Loucy (cell line): Measurements from ENCODE around the gene CDH9.

ENCODE experiments used
- H2AFZ ChIP-seq: fragments of 200-600 bp; sonication (generic); 2 replicates; pipeline ENCODE4 v1.6.0; 2016; ENCODE audit warnings: antibody characterized with exemption, mild to moderate bottlenecking, low read length, moderate library complexity
- H3F3A ChIP-seq: fragments of 200-600 bp; 2 replicates; pipeline ENCODE4 v1.6.0; 2016; ENCODE audit warnings: antibody characterized with exemption, low read depth, mild to moderate bottlenecking
- H3K27me3 ChIP-seq: fragments of 200-600 bp; sonication (generic); 2 replicates; pipeline ENCODE4 v1.6.1; 2014; ENCODE audit warnings: low read length, mild to moderate bottlenecking; ENCODE audit not compliant: insufficient read depth, poor library complexity, severe bottlenecking
- H3K36me3 ChIP-seq: fragments of 200-600 bp; sonication (generic); 2 replicates; pipeline ENCODE4 v1.6.1; 2016; ENCODE audit warnings: low read length; ENCODE audit not compliant: insufficient read depth
- H3K4me1 ChIP-seq: fragments of 200-600 bp; sonication (generic); 2 replicates; pipeline ENCODE4 v1.5.1; 2014; ENCODE audit warnings: low read length, mild to moderate bottlenecking; ENCODE audit not compliant: insufficient read depth, poor library complexity, severe bottlenecking
- H3K4me2 ChIP-seq: fragments of 200-600 bp; sonication (generic); 2 replicates; pipeline ENCODE4 v1.6.0; 2014; ENCODE audit warnings: antibody characterized with exemption, low read length, low read depth, mild to moderate bottlenecking; ENCODE audit not compliant: poor library complexity, severe bottlenecking
- H3K4me3 ChIP-seq: fragments of 200-600 bp; sonication (generic); 2 replicates; pipeline ENCODE4 v1.5.1; 2014; ENCODE audit warnings: low read length, mild to moderate bottlenecking, mixed read lengths; ENCODE audit not compliant: poor library complexity, severe bottlenecking
- H3K79me2 ChIP-seq: fragments of 200-600 bp; sonication (generic); 2 replicates; pipeline ENCODE4 v1.6.1; 2014; ENCODE audit warnings: low read length; ENCODE audit not compliant: insufficient read depth
- H3K9ac ChIP-seq: fragments of 200-600 bp; sonication (generic); 2 replicates; pipeline ENCODE4 v1.6.0; 2014; ENCODE audit warnings: mild to moderate bottlenecking, low read depth, low read length, moderate library complexity; ENCODE audit not compliant: poor library complexity, severe bottlenecking
- H3K9me2 ChIP-seq: fragments of 200-600 bp; sonication (generic); replicated peaks from 2 replicates; pipeline ENCODE4 v1.6.1; 2016; ENCODE audit warnings: low read depth, low read length, mixed read lengths
- H3K9me3 ChIP-seq: fragments of 200-600 bp; sonication (generic); 2 replicates; pipeline ENCODE4 v1.6.1; 2014; ENCODE audit warnings: mild to moderate bottlenecking, antibody characterized with exemption, low read length, low read depth; ENCODE audit not compliant: insufficient read depth
- H4K20me1 ChIP-seq: fragments of 200-600 bp; sonication (generic); 2 replicates; pipeline ENCODE4 v1.6.0; 2014; ENCODE audit warnings: antibody characterized with exemption, low read length, mild to moderate bottlenecking; ENCODE audit not compliant: insufficient read depth, poor library complexity, severe bottlenecking
- CTCF ChIP-seq: fragments of 200-600 bp; sonication (generic); conservative IDR thresholded peaks from 2 replicates; pipeline ENCODE4 v1.5.1; 2014; ENCODE audit warnings: mild to moderate bottlenecking, antibody characterized with exemption, low read length
- EZH2phosphoT487 ChIP-seq: fragments of 200-600 bp; IDR thresholded peaks from 2 replicates; pipeline ENCODE4 v1.6.1; 2018; ENCODE audit warnings: antibody characterized with exemption, mild to moderate bottlenecking, moderate library complexity, borderline replicate concordance

CDH9 gene

GRCh38 chr5:27008604-27009539 lies 29.5 kb downstream of the CDH9 start:
- Histone ChIP-seq H3K27me3 (no peaks in the 10 kb centered on the region), H2AFZ (no peak overlapping the region), H3K4me1 (no peaks in the 10 kb centered on the region), H3K9me3 (no peaks in the 10 kb centered on the region), H3K4me3 (no peak overlapping the region), H3K79me2 (no peaks in the 10 kb centered on the region), H3K36me3 (no peaks in the 10 kb centered on the region), H3K9me2 (no peaks in the 10 kb centered on the region), H4K20me1 (no peaks in the 10 kb centered on the region), H3K9ac (no peak overlapping the region), H3K4me2 (no peak overlapping the region), H3F3A (no peaks in the 10 kb centered on the region)
- TF ChIP-seq CTCF = no peak
- TF ChIP-seq EZH2phosphoT487 = no peak

- H3K27me3 ChIP-seq = no peaks in the 10 kb centered on the region
- no peak overlapping the region for H3K9ac ChIP-seq
- H3K9me3 ChIP-seq = no peaks in the 10 kb centered on the region
- no peaks in the 10 kb centered on the region for H4K20me1 ChIP-seq
- H3K79me2 ChIP-seq = no peaks in the 10 kb centered on the region
- H3K9me2 ChIP-seq = no peaks in the 10 kb centered on the region
- H3K4me1 ChIP-seq = no peaks in the 10 kb centered on the region
- H3F3A ChIP-seq = no peaks in the 10 kb centered on the region
- H3K4me2 ChIP-seq = no peak overlapping the region
- H3K4me3 ChIP-seq = no peak overlapping the region
- H3K36me3 ChIP-seq = no peaks in the 10 kb centered on the region
- H2AFZ ChIP-seq = no peak overlapping the region
- TF ChIP-seq CTCF = no peak
- TF ChIP-seq EZH2phosphoT487 = no peak
Measured at GRCh38 chr5:27007121-27007520, 31.3 kb downstream of the CDH9 start.

- no peaks in the 10 kb centered on the region for H3K9me3 ChIP-seq
- H3K9me2 ChIP-seq = no peaks in the 10 kb centered on the region
- H3F3A ChIP-seq = no peaks in the 10 kb centered on the region
- no peaks in the 10 kb centered on the region for H3K36me3 ChIP-seq
- no peak overlapping the region for H3K9ac ChIP-seq
- no peak overlapping the region for H3K4me3 ChIP-seq
- TF ChIP-seq CTCF = no peak
- no peak for TF ChIP-seq EZH2phosphoT487
- no peak overlapping the region for H3K4me2 ChIP-seq
- H3K4me1 ChIP-seq = no peaks in the 10 kb centered on the region
- no peak overlapping the region for H2AFZ ChIP-seq
- no peaks in the 10 kb centered on the region for H4K20me1 ChIP-seq
- H3K27me3 ChIP-seq = no peaks in the 10 kb centered on the region
- no peaks in the 10 kb centered on the region for H3K79me2 ChIP-seq
Measured at GRCh38 chr5:26986985-26987384, 51.4 kb downstream of the CDH9 start.
